ENCODE measurements around the gene NAALADL2. TPM values are rescaled to one million over a fixed set of nuclear protein-coding genes. Genes with fewer than 3 reads are reported as not detected.

The NAALADL2 gene
- 2.2 TPM for total RNA-seq
- long read RNA-seq, transcript NAALADL2-205 (3 exons, 675 nt): major isoform, 6 of 10 reads
- long read RNA-seq, partial matches to known transcripts: 2 of 10 reads
- long read RNA-seq, other reads (novel, unspliced or antisense): 2 of 10 reads

DNA sequence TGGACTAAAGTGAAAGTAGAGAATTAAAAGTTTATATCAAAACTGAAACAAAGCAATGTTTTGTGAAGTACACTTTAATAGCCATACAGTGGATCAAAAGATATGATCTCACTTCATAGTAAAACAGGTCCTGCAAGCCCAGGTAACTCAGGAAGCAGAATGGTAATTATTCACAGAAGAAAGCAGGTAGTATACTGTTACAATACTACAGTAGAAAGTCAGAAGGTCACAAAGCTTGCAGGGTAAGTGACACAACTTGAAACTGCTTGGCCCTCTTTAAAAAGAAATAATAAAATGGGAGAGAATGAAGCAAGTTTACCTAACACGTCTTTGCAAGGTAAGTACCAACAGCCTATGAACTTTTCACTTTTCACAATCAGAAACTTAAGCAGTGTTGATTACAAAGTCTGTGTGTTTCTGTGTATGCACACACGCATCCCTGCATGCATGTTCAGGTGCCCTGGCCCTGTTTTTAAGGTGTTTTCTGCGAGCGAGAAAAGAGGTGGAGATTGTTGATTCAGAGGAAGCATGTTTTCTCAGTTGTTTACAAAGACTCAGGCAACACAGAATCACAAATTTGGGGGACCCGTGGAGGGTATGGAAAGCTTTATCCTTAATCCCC lies at the start of gene NAALADL2:
Gene NAALADL2, plus strand, starts transcription at position 221 of the 622 bp plus-strand sequence.
- DNase-seq (no peak), ATAC-seq (ENCODE audit: poor library complexity) (no peak)
- intact Hi-C loops (cut with DNase I): no loop called here

GRCh38 chr3:174810254-174810653 lies 48.9 kb upstream of the NAALADL2 start:
- ATAC-seq (ENCODE audit: poor library complexity): no peak

DNA sequence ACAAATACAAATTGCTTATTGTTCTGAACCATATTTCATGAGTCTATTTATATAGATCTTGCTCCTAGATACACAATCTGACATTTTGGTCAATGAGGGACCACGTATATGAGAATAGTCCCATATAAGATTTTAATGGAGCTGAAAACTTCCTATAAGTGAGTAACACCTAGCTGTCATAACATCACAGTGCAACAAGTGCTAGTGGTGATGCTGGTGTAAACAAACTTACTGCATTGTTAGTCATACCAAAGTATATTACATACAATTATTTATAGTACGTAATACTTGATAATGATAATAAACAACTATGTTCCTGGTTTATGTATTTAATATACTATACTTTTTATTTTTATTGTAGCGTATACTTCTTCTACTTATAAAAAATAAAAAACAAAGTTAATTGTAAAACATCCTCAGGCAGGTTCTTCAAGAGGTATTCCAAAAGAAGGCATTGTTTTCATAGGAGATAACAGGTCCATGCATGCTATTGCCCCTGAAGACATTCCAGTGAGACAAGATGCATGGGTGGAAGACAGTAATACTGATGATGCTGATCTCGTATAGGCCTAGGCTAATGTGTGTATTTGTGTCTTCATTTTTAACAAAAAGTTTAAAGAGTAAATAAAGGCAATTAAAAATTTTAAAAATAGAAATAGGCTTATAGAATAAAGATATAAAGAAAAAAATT lies 46.8 kb upstream of the NAALADL2 start:
- no peak for DNase-seq
- ATAC-seq (ENCODE audit: poor library complexity): no peak
- intact Hi-C loops (cut with DNase I): no loop called here

More at GRCh38 chr3:174810254-174810653, 48.9 kb upstream of the NAALADL2 start:
- intact Hi-C loops (cut with DNase I): no loop called here
- DNase-seq: no peak

GRCh38 chr3:174815750-174816149 lies 43.4 kb upstream of the NAALADL2 start:
- intact Hi-C loops (cut with DNase I): no loop called here
- no peak for DNase-seq
- no peak for ATAC-seq (ENCODE audit: poor library complexity)

- intact Hi-C loops (cut with DNase I): no loop called here
- no peak for DNase-seq
- ATAC-seq (ENCODE audit: poor library complexity): no peak
Observed at GRCh38 chr3:174820885-174821284, 38.2 kb upstream of the NAALADL2 start.

GRCh38 chr3:174821477-174821876 lies 37.7 kb upstream of the NAALADL2 start:
- intact Hi-C loops (cut with DNase I): no loop called here
- DNase-seq: no peak
- ATAC-seq (ENCODE audit: poor library complexity): no peak

- DNase-seq (no peak), ATAC-seq (ENCODE audit: poor library complexity) (no peak)
- intact Hi-C loops (cut with DNase I): no loop called here
Observed at GRCh38 chr3:174822320-174822719, 36.8 kb upstream of the NAALADL2 start.

DNA sequence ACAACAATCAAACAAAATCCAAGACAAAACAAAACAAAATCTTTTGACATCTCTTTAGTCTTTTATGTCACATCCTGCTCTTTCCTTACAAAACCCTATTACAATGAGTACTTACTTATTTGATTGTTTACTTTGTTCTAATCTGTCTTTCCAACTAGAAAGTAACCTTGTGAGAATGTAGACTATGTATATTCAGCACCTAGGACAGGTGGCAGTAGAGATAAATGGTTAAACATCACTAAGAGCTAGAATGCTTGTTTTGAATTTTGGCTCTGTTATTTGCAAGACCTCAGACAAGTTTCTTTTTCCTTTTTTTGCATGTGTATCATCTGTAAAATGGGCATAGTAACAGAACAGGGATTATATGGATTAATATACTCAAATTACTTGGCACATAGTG lies 33.1 kb upstream of the NAALADL2 start:
- ATAC-seq (ENCODE audit: poor library complexity): no peak
- intact Hi-C loops (cut with DNase I): no loop called here
- DNase-seq: no peak

GRCh38 chr3:174844746-174845145 lies 14.4 kb upstream of the NAALADL2 start:
- DNase-seq: no peak
- ATAC-seq (ENCODE audit: poor library complexity): no peak
- intact Hi-C loops (cut with DNase I): no loop called here

DNA sequence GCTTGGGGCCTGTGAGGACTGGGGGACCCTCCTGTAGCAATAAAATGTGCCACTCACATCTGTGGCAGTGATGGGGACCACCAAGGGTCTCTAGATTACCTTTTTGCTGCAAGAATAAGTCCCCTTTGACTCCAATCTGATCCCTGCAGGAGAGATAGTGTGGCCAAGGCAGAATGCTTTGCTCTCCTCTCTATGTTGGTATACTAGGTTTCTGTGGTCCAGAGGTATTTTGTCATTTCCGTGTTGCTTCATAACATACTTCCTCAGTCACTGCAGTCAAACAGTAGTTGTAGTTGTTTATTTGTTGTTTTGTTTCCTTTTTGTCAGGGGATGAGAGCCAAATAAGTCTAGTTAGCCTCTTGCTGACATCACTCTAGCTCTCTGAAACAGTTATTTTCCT lies 13.1 kb upstream of the NAALADL2 start:
- ATAC-seq (ENCODE audit: poor library complexity) (no peak), DNase-seq (no peak)
- intact Hi-C loops (cut with DNase I): no loop called here

DNA sequence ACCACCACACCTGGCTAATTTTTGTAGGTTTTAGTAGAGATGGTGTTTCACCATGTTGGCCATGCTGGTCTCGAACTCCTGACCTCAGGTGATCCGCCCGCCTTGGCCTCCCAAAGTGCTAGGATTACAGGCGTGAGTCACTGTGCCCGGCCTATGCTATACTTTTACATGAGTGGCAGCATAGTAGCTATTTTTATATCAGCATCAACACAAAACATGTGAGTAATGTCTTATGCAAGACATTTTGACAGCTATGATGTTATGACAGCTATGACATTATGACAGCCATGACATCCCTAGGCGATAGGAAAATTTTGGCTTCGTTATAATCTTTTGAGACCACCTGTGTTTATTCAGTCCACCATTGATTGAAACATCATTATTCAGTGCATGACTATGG lies 4.1 kb upstream of the NAALADL2 start:
- ATAC-seq (ENCODE audit: poor library complexity): no peak
- no peak for DNase-seq
- intact Hi-C loops (cut with DNase I): no loop called here

DNA sequence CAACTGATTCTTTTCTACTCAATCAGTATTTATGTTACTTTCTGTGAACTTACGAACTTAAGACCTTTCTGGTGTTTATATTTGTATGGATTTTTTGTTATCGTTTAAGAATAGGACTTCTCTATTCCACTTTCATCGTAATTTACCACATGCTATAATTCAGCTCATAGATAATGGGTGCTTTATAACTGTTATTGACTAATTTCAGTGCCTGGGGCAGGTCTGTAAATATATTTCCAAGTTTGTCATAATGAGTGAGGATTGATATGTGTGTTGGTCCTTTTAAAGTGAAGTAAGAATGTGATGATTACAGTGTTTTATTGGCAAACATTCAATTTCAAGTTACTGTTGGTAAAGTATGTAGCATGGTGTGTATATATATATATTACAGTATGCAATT lies 1.8 kb upstream of the NAALADL2 start:
- no peak for ATAC-seq (ENCODE audit: poor library complexity)
- no peak for DNase-seq
- intact Hi-C loops (cut with DNase I): no loop called here

- DNase-seq (no peak), ATAC-seq (ENCODE audit: poor library complexity) (no peak)
- intact Hi-C loops (cut with DNase I): no loop called here
Observed at GRCh38 chr3:174858353-174858752, 781 bp upstream of the NAALADL2 start.

DNA sequence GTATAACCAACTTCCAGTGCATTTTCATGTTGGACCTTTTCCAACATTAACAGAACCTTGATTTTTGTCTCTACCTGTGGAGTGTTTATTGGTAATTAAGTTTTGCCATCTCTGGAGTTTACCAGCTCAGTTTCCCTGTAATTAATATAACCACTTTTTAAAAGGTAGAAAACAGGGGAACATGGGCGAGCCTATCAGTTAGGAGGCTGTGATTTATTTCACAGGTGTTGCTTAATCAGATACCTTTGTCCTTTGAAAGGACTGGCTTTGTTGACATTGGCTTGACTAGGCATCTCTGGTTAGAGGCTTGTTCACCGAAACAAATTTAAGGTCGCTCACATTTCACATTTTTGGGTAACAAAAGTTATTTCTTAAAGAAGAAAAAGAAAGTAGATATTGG lies 622 bp downstream of the NAALADL2 start:
- intact Hi-C loops (cut with DNase I): no loop called here
- DNase-seq (no peak), ATAC-seq (ENCODE audit: poor library complexity) (no peak)

DNA sequence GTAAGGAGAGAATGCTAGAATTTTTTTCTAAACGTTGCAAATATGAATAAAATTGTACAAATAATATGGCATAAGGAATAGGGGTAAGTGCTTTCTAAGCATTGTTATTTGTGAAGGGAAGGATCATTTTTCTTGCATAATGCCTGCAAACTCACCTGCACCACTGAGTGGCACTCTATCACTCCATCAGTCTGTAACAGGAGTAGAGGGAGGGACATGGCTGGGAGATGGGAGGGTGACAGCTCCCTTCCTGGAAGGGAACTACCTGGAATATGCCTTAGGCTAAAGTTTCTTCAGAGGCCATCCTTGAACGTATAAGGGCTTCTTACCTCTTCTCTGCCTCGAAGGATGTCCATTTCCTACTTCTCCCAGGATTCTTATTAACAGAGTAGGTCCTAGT lies 3.0 kb downstream of the NAALADL2 start:
- intact Hi-C loops (cut with DNase I): no loop called here
- ATAC-seq (ENCODE audit: poor library complexity) (peak; percentile 31), DNase-seq (no peak)

GRCh38 chr3:174862666-174863065 lies 3.5 kb downstream of the NAALADL2 start:
- intact Hi-C loops (cut with DNase I): no loop called here
- peak; percentile 52 for ATAC-seq (ENCODE audit: poor library complexity)
- DNase-seq: no peak

DNA sequence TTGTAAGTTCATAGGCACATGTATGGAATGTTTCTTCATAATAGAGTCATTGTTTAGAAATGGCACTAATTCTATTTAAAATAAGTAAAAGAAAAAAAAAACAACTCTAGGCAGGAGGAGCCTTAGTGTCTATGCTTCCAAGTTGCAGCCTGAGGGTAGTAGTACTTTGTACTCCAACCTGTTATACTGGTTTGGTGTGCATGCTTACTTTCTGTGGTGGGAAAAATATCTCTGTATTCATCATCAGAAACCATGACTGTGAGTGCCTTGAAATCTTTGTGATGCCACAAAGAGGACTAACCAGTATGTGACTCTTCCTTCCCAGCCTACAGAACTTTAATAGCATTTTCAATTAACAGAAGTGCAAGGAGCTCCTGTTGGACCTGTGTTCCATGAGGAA lies 4.4 kb downstream of the NAALADL2 start:
- intact Hi-C loops (cut with DNase I): no loop called here
- DNase-seq (no peak), ATAC-seq (ENCODE audit: poor library complexity) (no peak)

GRCh38 chr3:174869448-174869847 lies 10.3 kb downstream of the NAALADL2 start:
- intact Hi-C loops (cut with DNase I): no loop called here
- no peak for DNase-seq
- no peak for ATAC-seq (ENCODE audit: poor library complexity)

- ATAC-seq (ENCODE audit: poor library complexity): no peak
- intact Hi-C loops (cut with DNase I): no loop called here
- no peak for DNase-seq
Observed at GRCh38 chr3:174873832-174874657, 14.9 kb downstream of the NAALADL2 start.

GRCh38 chr3:174882789-174883188 lies 23.7 kb downstream of the NAALADL2 start:
- DNase-seq (no peak), ATAC-seq (ENCODE audit: poor library complexity) (no peak)
- intact Hi-C loops (cut with DNase I): no loop called here
